HCT116 (cell line): ENCODE data around the gene IQGAP2. TPM values are rescaled to one million over a fixed set of nuclear protein-coding genes. Genes with fewer than 3 reads are reported as not detected.

Source experiments
- ATAC-seq: fragments of 200-7000 bp; cut with Tn5 transposase; 2 replicates; pipeline ENCODE4 v1.9.1; 2020; ENCODE audit warnings: mild to moderate bottlenecking, moderate library complexity
- BruUV-seq: library from RNA; stranded (reverse); fragments of 400-500 nt; replicated peaks from 2 replicates; lab custom pipeline; 2021; lab: Mats Ljungman, UMichigan
- CTCF ChIA-PET: fragments of 300-600 bp; sonication (Branson Sonifier 250); formaldehyde crosslinking; loops from one replicate; lab custom pipeline; 2021; ENCODE audit warnings: antibody characterized with exemption; lab: Charles Lee
- POLR2A ChIA-PET: fragments of 300-600, 350-600 bp; sonication (Branson Sonifier 250); formaldehyde crosslinking; loops from one replicate; lab custom pipeline; 2021; ENCODE audit warnings: antibody characterized with exemption; lab: Charles Lee
- RAD21 ChIA-PET, 2 experiments: fragments of 300-600 bp; sonication (Branson Sonifier 250); formaldehyde crosslinking; loops; one replicate each; lab custom pipeline; 2023; ENCODE audit warnings: low total read pairs in 2 of 2; ENCODE audit not compliant: uncharacterized antibody in 2 of 2, unreplicated experiment in 2 of 2, low non-redundant PET in 1 of 2; lab: Charles Lee
- DNase-seq: peaks from one replicate; pipeline ENCODE4 v3.0.0-alpha.2; 2010; ENCODE audit warnings: low read depth, low spot score
- H2AFZ ChIP-seq: fragments of 200-600 bp; shearing (Covaris generic), sonication (generic); 2 replicates; pipeline ENCODE4 v1.6.1; 2017; ENCODE audit warnings: low read depth, mixed run types, mixed read lengths, antibody characterized with exemption, low read length; ENCODE audit not compliant: poor library complexity, severe bottlenecking
- H3K27ac ChIP-seq: 2 replicates; pipeline ENCODE4 v1.5.1; 2012; ENCODE audit warnings: low read depth, low read length
- H3K27me3 ChIP-seq: fragments of 200-600 bp; sonication (generic); 2 replicates; pipeline ENCODE4 v1.6.1; 2016; ENCODE audit warnings: mixed run types, low read length, mixed read lengths; ENCODE audit not compliant: insufficient read depth
- H3K36me3 ChIP-seq, 2 experiments: fragments of 200-500 bp in 1 of 2; fragments of 200-600 bp in 1 of 2; sonication (Bioruptor generic) in 1 of 2; sonication (generic) in 1 of 2; 2 replicates each; pipeline versions ENCODE4 v1.5.1 to v1.6.1; 2014 to 2016; ENCODE audit warnings: low read length in 2 of 2, inconsistent platforms in 1 of 2, mixed read lengths in 1 of 2, mixed run types in 1 of 2; ENCODE audit not compliant: insufficient read depth in 2 of 2, control insufficient read depth in 1 of 2
- H3K4me1 ChIP-seq, 2 experiments: fragments of 200-600 bp in 1 of 2; sonication (generic) in 1 of 2; 2 replicates each; pipeline versions ENCODE4 v1.5.1 to v1.6.1; 2012 to 2017; ENCODE audit warnings: low read length in 2 of 2, inconsistent platforms in 1 of 2, mild to moderate bottlenecking in 1 of 2, mixed read lengths in 1 of 2, mixed run types in 1 of 2, moderate library complexity in 1 of 2; ENCODE audit not compliant: insufficient read depth in 2 of 2, control insufficient read depth in 1 of 2
- H3K4me2 ChIP-seq: fragments of 200-600 bp; sonication (generic); 2 replicates; pipeline ENCODE4 v1.6.1; 2017; ENCODE audit warnings: mixed run types, low read length, mixed read lengths
- H3K4me3 ChIP-seq, 2 experiments: fragments of 200-600 bp in 1 of 2; sonication (generic) in 1 of 2; replicated peaks in 1 of 2; 2 replicates each; pipeline ENCODE4 v1.5.1; 2011 to 2016; ENCODE audit warnings: low read length in 2 of 2, control low read depth in 1 of 2, low read depth in 1 of 2, mild to moderate bottlenecking in 1 of 2, mixed read lengths in 1 of 2, mixed run types in 1 of 2
- H3K79me2 ChIP-seq: fragments of 200-600 bp; sonication (generic); 2 replicates; pipeline ENCODE4 v1.6.1; 2017; ENCODE audit warnings: mild to moderate bottlenecking, mixed run types, low read length, moderate library complexity, mixed read lengths; ENCODE audit not compliant: insufficient read depth
- H3K9ac ChIP-seq: fragments of 200-600 bp; sonication (generic); 2 replicates; pipeline ENCODE4 v1.6.1; 2016; ENCODE audit warnings: low read length, mixed read lengths
- H3K9me2 ChIP-seq: fragments of 200-600 bp; sonication (generic), shearing (Covaris generic); 2 replicates; pipeline ENCODE4 v1.6.1; 2017; ENCODE audit warnings: mixed run types, mild to moderate bottlenecking, moderate library complexity; ENCODE audit not compliant: insufficient read depth
- H3K9me3 ChIP-seq, 2 experiments: fragments of 200-500 bp in 1 of 2; fragments of 200-600 bp in 1 of 2; sonication (Bioruptor generic) in 1 of 2; sonication (generic) in 1 of 2; 2 replicates each; pipeline ENCODE4 v1.6.1; 2014 to 2017; ENCODE audit warnings: low read length in 2 of 2, mixed read lengths in 2 of 2, inconsistent platforms in 1 of 2, low read depth in 1 of 2, mild to moderate bottlenecking in 1 of 2, mixed run types in 1 of 2, moderate library complexity in 1 of 2; ENCODE audit not compliant: control insufficient read depth in 1 of 2, insufficient read depth in 1 of 2
- H4K20me1 ChIP-seq: fragments of 200-600 bp; sonication (generic), shearing (Covaris generic); 2 replicates; pipeline ENCODE4 v1.6.1; 2017; ENCODE audit warnings: mixed run types, mild to moderate bottlenecking, moderate library complexity; ENCODE audit not compliant: insufficient read depth
- CBX3 ChIP-seq: IDR thresholded peaks from 2 replicates; pipeline ENCODE4 v1.6.1; 2012; ENCODE audit warnings: low read depth
- CEBPB ChIP-seq: IDR thresholded peaks from 2 replicates; pipeline ENCODE4 v1.6.1; 2012; ENCODE audit warnings: low read depth
- EGR1 ChIP-seq: IDR thresholded peaks from 2 replicates; pipeline ENCODE4 v1.6.1; 2012; ENCODE audit warnings: low read depth
- ELF1 ChIP-seq: IDR thresholded peaks from 2 replicates; pipeline ENCODE4 v1.6.1; 2012; ENCODE audit warnings: low read depth, borderline replicate concordance
- EZH2 ChIP-seq: fragments of 200-600 bp; sonication (generic); IDR thresholded peaks from 2 replicates; pipeline ENCODE4 v1.6.1; 2017; ENCODE audit warnings: antibody characterized with exemption, mixed run types
- EZH2phosphoT487 ChIP-seq: fragments of 200-600 bp; IDR thresholded peaks from 2 replicates; pipeline ENCODE4 v1.6.1; 2018; ENCODE audit warnings: antibody characterized with exemption, borderline replicate concordance
- POLR2A ChIP-seq: IDR thresholded peaks from 2 replicates; pipeline ENCODE4 v1.7.0; 2011; ENCODE audit warnings: borderline replicate concordance; ENCODE audit not compliant: insufficient read depth, insufficient read length; ENCODE audit errors: extremely low read depth
- RAD21 ChIP-seq: IDR thresholded peaks from 2 replicates; pipeline ENCODE4 v1.6.1; 2012; ENCODE audit warnings: low read depth, mild to moderate bottlenecking
- REST ChIP-seq: IDR thresholded peaks from 2 replicates; pipeline ENCODE4 v1.6.1; 2012; ENCODE audit warnings: low read depth
- SP1 ChIP-seq: IDR thresholded peaks from 2 replicates; pipeline ENCODE4 v1.6.1; 2012; ENCODE audit warnings: low read depth
- SRF ChIP-seq: IDR thresholded peaks from 2 replicates; pipeline ENCODE4 v1.6.1; 2012; ENCODE audit warnings: low read depth
- YY1 ChIP-seq: IDR thresholded peaks from 2 replicates; pipeline ENCODE4 v1.6.1; 2011; ENCODE audit warnings: low read length, low read depth, moderate library complexity, mild to moderate bottlenecking; ENCODE audit not compliant: insufficient replicate concordance; ENCODE audit errors: extremely low read depth
- ZBTB33 ChIP-seq: IDR thresholded peaks from 2 replicates; pipeline ENCODE4 v1.6.1; 2011; ENCODE audit warnings: mild to moderate bottlenecking, low read length, moderate library complexity; ENCODE audit not compliant: insufficient replicate concordance; ENCODE audit errors: extremely low read depth
- ZNF274 ChIP-seq: fragments of 200-500 bp; sonication (Bioruptor generic); IDR thresholded peaks from 2 replicates; pipeline ENCODE4 v1.6.1; 2014; ENCODE audit warnings: mild to moderate bottlenecking, low read depth, low read length, inconsistent platforms
- intact Hi-C: fragments of 100-400 bp; cut with micrococcal nuclease; formaldehyde crosslinking; loops from 2 replicates; pipeline ENCODE4 v1.10.0; 2022
- total RNA-seq: library from RNA; stranded (reverse); gene quantifications from one replicate; pipeline ENCODE4 v1.2.1, GENCODE V29; 2021; ENCODE audit not compliant: unreplicated experiment
- TF ChIP-seq, protein P1 (sequence below): IDR thresholded peaks from 2 replicates; pipeline ENCODE4 v1.6.1; 2012

Gene IQGAP2
- total RNA-seq, 1 experiment from 2014 or later, result 2.0 TPM

DNA sequence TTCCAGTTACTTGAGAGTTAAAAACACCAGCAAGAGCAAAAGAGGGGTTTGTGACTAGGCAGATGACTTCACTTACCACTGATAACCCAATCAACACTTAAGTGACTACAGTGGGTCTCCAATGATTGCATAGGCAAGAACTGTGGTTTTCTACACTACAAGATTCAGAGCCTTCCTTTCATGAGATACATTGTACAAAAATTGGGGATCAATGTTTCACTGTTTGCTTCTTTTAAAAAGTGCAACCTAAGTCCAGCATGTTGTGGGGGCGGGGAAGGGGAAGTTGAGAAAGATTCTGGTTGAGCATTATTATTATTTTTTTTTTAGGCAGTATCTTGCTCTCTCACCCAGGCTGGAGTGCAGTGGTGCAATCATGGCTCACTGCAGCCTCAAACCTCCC lies 3.6 kb downstream of the IQGAP2 start (continued):
- no peak for TF ChIP-seq EZH2phosphoT487
- no peak for TF ChIP-seq POLR2A
- TF ChIP-seq CBX3, result no peak

DNA sequence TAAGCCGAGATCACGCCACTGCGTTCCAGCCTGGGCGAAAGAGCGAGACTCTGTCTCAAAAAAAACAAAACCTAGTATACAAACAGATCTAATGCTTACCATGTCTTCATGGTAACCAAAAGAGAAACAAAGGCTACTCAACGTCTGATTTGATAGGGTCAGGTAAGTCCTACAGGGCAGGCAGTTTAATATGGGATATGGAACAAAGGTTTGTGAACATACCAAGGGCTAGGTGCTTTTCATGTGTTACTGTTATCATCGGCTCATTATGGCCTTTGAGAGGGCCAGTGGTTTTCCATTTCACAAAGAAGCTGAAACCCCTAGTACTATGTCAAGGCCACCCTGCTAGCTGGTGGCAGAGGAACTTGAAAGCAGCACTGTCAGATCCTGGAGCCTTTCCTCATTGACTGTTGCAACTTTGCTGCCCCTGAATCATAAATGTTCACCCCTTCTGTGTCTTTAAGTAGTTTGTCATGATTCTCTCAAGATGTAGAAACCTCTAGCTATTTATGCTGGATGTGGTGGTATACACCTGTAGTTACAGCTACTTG lies 5.1 kb downstream of the IQGAP2 start:
- Histone ChIP-seq H3K4me3 (no peak overlapping the region), H3K4me2 (no peak overlapping the region), H2AFZ (no peak overlapping the region), H3K4me1 (peaks cover 0 to 7% of the 10 kb centered on the region in 2 experiments; a peak in 1 of 4 replicates), H3K9me2 (no peaks in the 10 kb centered on the region), H3K79me2 (no peaks in the 10 kb centered on the region), H3K9ac (no peak overlapping the region), H3K36me3 (no peaks in the 10 kb centered on the region), H3K27ac (no peak overlapping the region), H3K27me3 (no peaks in the 10 kb centered on the region), H4K20me1 (no peaks in the 10 kb centered on the region), H3K9me3 (no peaks in the 10 kb centered on the region)
- intact Hi-C loops, result no loop called here
- TF ChIP-seq, protein P1, sequence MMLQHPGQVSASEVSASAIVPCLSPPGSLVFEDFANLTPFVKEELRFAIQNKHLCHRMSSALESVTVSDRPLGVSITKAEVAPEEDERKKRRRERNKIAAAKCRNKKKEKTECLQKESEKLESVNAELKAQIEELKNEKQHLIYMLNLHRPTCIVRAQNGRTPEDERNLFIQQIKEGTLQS, result no peak
- no peak for TF ChIP-seq SP1
- no peak for TF ChIP-seq CBX3
- TF ChIP-seq ZNF274, result no peak
- no peak for TF ChIP-seq REST
- no peak for TF ChIP-seq EZH2phosphoT487
- no peak for TF ChIP-seq EZH2
- TF ChIP-seq RAD21, result no peak
- TF ChIP-seq SRF, result no peak
- no peak for TF ChIP-seq ZBTB33
- no peak for TF ChIP-seq EGR1
- TF ChIP-seq YY1, result no peak
- TF ChIP-seq POLR2A, result no peak
- TF ChIP-seq ELF1, result no peak
- TF ChIP-seq CEBPB, result no peak
- ATAC-seq (no peak), DNase-seq (no peak)
- ChIA-PET CTCF (interaction anchor here (0.9 to 1.2 kb wide), 2 partner anchors 9 to 196 kb away, joined by 3 to 4 read pairs; no protein-coding TSS in a partner anchor), RAD21 (no interaction called here), POLR2A (no interaction called here)
- BruUV-seq, result no TSS peak
